ENCODE measurements around the gene KMT2A. TPM values are rescaled to one million over a fixed set of nuclear protein-coding genes. Genes with fewer than 3 reads are reported as not detected.

Gene KMT2A
- total and polyA plus RNA-seq, 7 donors = 5.3 to 93.9 (median 42.9) TPM

DNA sequence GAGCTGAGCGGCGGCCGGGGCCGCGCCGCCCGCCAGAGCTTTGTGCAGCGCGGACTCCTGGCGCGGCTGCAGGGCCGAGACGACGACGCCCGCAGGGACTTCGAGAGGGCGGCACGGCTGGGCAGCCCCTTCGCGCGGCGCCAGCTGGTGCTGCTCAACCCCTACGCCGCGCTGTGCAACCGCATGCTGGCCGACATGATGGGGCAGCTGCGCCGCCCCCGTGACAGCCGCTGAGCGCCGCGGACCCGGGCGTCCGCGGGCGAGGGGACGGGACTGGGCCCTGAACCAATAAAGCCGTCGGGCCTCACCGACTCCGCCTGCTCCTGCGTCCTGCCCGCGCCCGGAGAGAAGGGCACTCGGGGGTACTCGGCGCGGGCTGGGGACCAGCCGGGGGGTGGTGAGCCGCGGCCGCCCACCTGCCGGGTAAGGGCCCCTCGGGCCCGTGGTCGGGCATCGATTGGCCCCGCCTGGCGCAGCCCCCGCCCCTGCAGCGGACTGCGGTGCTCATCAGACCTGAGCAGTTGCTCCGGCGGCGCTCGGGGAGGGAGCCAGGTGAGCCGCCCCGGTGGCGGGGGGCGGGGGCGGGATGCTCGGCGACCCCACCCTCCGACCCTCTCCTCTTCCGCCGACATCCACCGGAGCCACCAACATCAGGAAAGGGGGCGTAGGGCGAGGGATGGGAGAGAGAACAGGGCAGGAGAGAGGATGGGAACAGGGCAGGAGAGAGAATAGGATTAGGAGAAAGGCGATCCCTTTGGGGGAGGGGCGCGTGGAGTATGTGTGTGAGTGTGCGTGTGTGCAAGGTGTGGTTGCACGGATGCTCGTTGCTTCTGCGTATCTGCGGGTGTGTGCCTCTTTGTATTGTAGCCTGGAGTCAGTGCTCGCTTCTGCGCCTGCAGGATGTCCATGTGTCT lies 94.6 kb downstream of the KMT2A start, which contains the start of gene TMEM25:
TSS of gene TMEM25 (plus strand) at position 510 of the 914 bp plus-strand sequence. CDS start 610 bp downstream, outside the sequence.
- peak; percentile 83 for DNase-seq
- Histone ChIP-seq H3K36me3 (peaks cover 0 to 14% (median 0%) of the 10 kb centered on the region in 4 donors), H3K27ac (peak within 1 kb of the TSS; percentile 77 to 89 (median 83)), H3K4me3 (peak within 1 kb of the TSS; percentile 74 to 91 (median 77)), H3K27me3 (no peaks in the 10 kb centered on the region), H3K9me3 (no peaks in the 10 kb centered on the region), H3K4me1 (peaks cover 0 to 28% (median 20%) of the 10 kb centered on the region in 4 donors)
- intact Hi-C loops (cut with DNase I) = no loop called here
- TF ChIP-seq POLR2AphosphoS5 (IDR thresholded peaks at IDR 0.05) (peak; percentile 24 to 61 (median 45)), EP300 (IDR thresholded peaks at IDR 0.05) (no peak), POLR2A (IDR thresholded peaks at IDR 0.05) (no peak)
- TF ChIP-seq, protein P1, sequence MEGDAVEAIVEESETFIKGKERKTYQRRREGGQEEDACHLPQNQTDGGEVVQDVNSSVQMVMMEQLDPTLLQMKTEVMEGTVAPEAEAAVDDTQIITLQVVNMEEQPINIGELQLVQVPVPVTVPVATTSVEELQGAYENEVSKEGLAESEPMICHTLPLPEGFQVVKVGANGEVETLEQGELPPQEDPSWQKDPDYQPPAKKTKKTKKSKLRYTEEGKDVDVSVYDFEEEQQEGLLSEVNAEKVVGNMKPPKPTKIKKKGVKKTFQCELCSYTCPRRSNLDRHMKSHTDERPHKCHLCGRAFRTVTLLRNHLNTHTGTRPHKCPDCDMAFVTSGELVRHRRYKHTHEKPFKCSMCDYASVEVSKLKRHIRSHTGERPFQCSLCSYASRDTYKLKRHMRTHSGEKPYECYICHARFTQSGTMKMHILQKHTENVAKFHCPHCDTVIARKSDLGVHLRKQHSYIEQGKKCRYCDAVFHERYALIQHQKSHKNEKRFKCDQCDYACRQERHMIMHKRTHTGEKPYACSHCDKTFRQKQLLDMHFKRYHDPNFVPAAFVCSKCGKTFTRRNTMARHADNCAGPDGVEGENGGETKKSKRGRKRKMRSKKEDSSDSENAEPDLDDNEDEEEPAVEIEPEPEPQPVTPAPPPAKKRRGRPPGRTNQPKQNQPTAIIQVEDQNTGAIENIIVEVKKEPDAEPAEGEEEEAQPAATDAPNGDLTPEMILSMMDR (IDR thresholded peaks at IDR 0.05) = no peak
- WGBS, 2 donors = 1% methylated on average over 94 of the region's 94 CpGs

DNA sequence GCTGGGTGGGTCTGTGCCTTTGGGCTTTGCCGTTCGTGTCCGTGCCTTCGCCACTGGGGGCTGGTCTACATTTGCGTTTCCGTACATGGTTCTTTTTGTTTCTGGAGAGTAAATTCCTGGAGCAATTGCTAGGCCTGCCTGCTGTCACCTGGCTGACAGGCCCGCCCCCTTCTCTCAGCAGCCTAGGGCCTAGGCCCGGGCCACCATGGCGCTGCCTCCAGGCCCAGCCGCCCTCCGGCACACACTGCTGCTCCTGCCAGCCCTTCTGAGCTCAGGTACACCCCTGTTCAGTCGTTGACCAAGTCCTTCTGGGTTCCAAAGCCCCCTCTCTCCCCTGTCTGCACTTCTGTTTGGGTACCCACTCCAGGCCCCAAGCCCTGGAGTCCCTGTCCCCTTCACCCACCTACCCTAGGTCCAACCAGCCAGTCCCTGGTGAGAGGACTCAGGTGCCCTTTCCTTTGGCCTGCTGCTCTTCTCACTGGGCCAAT lies 95.3 kb downstream of the KMT2A start:
- H3K4me1 ChIP-seq = peaks cover 0 to 28% (median 20%) of the 10 kb centered on the region in 4 donors
- no peaks in the 10 kb centered on the region for H3K27me3 ChIP-seq
- H3K36me3 ChIP-seq = peaks cover 0 to 14% (median 0%) of the 10 kb centered on the region in 4 donors
- intact Hi-C loops (cut with DNase I) = loop anchor here (2.0 kb wide), 1 partner anchor 33 kb away; the partner anchor contains the start of gene IFT46
- 13 to 19% methylated on average over 12 of the region's 12 CpGs for WGBS, 2 donors
- peak overlapping the region; percentile 74 to 91 (median 77) for H3K4me3 ChIP-seq
- H3K27ac ChIP-seq = peak overlapping the region; percentile 77 to 89 (median 83)
- TF ChIP-seq POLR2A (IDR thresholded peaks at IDR 0.05) (no peak), POLR2AphosphoS5 (IDR thresholded peaks at IDR 0.05) (no peak), EP300 (IDR thresholded peaks at IDR 0.05) (no peak)
- TF ChIP-seq, protein P1 (IDR thresholded peaks at IDR 0.05) = no peak
- no peaks in the 10 kb centered on the region for H3K9me3 ChIP-seq
- no peak for DNase-seq

DNA sequence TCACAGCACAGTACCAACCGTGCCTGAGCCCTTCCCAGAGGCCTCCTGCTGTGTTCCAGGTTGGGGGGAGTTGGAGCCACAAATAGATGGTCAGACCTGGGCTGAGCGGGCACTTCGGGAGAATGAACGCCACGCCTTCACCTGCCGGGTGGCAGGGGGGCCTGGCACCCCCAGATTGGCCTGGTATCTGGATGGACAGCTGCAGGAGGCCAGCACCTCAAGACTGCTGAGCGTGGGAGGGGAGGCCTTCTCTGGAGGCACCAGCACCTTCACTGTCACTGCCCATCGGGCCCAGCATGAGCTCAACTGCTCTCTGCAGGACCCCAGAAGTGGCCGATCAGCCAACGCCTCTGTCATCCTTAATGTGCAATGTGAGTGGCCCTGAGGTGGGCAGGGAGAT lies 95.8 kb downstream of the KMT2A start:
- WGBS, 2 donors = 87 to 91% methylated on average over 10 of the region's 10 CpGs
- Histone ChIP-seq H3K9me3 (no peaks in the 10 kb centered on the region), H3K4me3 (peak overlapping the region in 1 of 4 donors; percentile 74), H3K27ac (peak overlapping the region in 3 of 4 donors; percentile 77 to 84 (median 82)), H3K4me1 (peaks cover 0 to 28% (median 20%) of the 10 kb centered on the region in 4 donors), H3K27me3 (no peaks in the 10 kb centered on the region), H3K36me3 (peaks cover 0 to 14% (median 0%) of the 10 kb centered on the region in 4 donors)
- no peak for DNase-seq
- intact Hi-C loops (cut with DNase I) = loop anchor here (2.0 kb wide), 1 partner anchor 33 kb away; the partner anchor contains the start of gene IFT46
- TF ChIP-seq POLR2AphosphoS5 (IDR thresholded peaks at IDR 0.05) = no peak
- TF ChIP-seq EP300 (IDR thresholded peaks at IDR 0.05) = no peak
- no peak for TF ChIP-seq POLR2A (IDR thresholded peaks at IDR 0.05)
- TF ChIP-seq, protein P1 (IDR thresholded peaks at IDR 0.05) = no peak

DNA sequence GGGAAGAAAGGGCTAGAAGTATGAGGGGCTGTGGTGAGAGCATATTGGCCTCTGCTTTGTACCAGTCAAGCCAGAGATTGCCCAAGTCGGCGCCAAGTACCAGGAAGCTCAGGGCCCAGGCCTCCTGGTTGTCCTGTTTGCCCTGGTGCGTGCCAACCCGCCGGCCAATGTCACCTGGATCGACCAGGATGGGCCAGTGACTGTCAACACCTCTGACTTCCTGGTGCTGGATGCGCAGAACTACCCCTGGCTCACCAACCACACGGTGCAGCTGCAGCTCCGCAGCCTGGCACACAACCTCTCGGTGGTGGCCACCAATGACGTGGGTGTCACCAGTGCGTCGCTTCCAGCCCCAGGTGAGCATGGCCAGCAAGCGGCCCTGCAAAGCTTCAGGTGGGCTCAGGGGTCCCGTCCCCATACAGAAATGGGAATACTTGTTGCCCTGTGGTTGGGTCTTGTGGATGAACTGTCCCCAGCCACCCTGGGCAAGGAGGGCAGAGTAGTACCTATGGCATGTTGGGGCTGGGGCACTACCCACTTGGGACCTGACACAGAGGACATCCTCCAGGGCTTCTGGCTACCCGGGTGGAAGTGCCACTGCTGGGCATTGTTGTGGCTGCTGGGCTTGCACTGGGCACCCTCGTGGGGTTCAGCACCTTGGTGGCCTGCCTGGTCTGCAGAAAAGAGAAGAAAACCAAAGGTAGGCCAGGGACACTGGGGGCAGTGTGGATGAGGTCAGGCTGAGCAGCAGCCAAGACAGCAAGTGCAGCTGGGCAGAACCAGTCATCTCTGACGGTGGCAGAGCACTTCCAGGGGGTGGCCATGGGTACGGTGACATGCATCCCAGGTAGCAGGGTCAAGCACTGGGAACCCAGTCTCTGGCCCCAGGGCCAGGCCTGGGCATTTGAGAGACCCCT lies 96.8 kb downstream of the KMT2A start:
- no peaks in the 10 kb centered on the region for H3K27me3 ChIP-seq
- no peak for TF ChIP-seq POLR2AphosphoS5 (IDR thresholded peaks at IDR 0.05)
- TF ChIP-seq EP300 (IDR thresholded peaks at IDR 0.05) = no peak
- TF ChIP-seq, protein P1 (IDR thresholded peaks at IDR 0.05) = no peak
- no peak for TF ChIP-seq POLR2A (IDR thresholded peaks at IDR 0.05)
- H3K36me3 ChIP-seq = peaks cover 0 to 14% (median 0%) of the 10 kb centered on the region in 4 donors
- H3K9me3 ChIP-seq = no peaks in the 10 kb centered on the region
- 93 to 95% methylated on average over 19 of the region's 19 CpGs for WGBS, 2 donors
- DNase-seq = no peak
- peaks cover 0 to 28% (median 20%) of the 10 kb centered on the region in 4 donors for H3K4me1 ChIP-seq
- H3K4me3 ChIP-seq = no peak overlapping the region
- intact Hi-C loops (cut with DNase I) = loop anchor here (2.0 kb wide), 1 partner anchor 32 kb away; the partner anchor contains the start of gene IFT46
- H3K27ac ChIP-seq = peak overlapping the region in 2 of 4 donors; percentile 3 to 8

All from sigmoid colon (tissue), 7 donors.